K562 (cell line): ENCODE results near the gene IFT52. TPM values are rescaled to one million over a fixed set of nuclear protein-coding genes. Genes with fewer than 3 reads are reported as not detected.

Experiments
- ATAC-seq: fragments of 200-7000 bp; cut with Tn5 transposase; 3 replicates; pipeline ENCODE4 v1.9.1; 2020; ENCODE audit warnings: moderate library complexity
- BruUV-seq: library from RNA; stranded (reverse); fragments of 400-500 nt; replicated peaks from 2 replicates; lab custom pipeline; 2021; lab: Mats Ljungman, UMichigan
- CTCF ChIA-PET: fragments of 300-600 bp; formaldehyde crosslinking; extraction: SDS; loops from one replicate; lab custom pipeline; 2021; ENCODE audit warnings: low intra/inter-chr PET ratio; lab: Yijun Ruan, JAX
- POLR2A ChIA-PET: fragments of 300-600, 350-650 bp; sonication (Branson Sonifier 250); formaldehyde crosslinking; extraction: SDS; loops from one replicate; lab custom pipeline; 2021; ENCODE audit warnings: antibody characterized with exemption, inconsistent platforms; lab: Yijun Ruan, JAX
- DNase-seq, 4 experiments: peaks; one replicate each; pipeline versions ENCODE4 v3.0.0 to v3.0.0-alpha.2; 2011 to 2018; ENCODE audit warnings: low spot score in 3 of 4, mixed read lengths in 3 of 4; ENCODE audit errors: extremely low read depth in 1 of 4
- FAIRE-seq: peaks from 2 replicates; lab custom pipeline; 2011; peaks lifted over from hg19 to GRCh38; lab: Jason Lieb, UNC
- H2AFZ ChIP-seq: 2 replicates; pipeline ENCODE4 v1.6.0; 2011; ENCODE audit warnings: low read depth, low read length, control low read depth, inconsistent platforms
- H3K27ac ChIP-seq: fragments of 200-600 bp; 3 replicates; pipeline ENCODE4 v1.8.0; 2011; ENCODE audit warnings: low read depth, mild to moderate bottlenecking, control low read depth, inconsistent platforms, low read length, moderate library complexity, mixed read lengths; ENCODE audit errors: extremely low read depth
- H3K27me3 ChIP-seq, 2 experiments: fragments of 300-600 bp in 1 of 2; 2 replicates in 1 of 2; 3 replicates in 1 of 2; pipeline versions ENCODE4 v1.6.0 to v1.8.0; 2011; ENCODE audit warnings: inconsistent platforms in 2 of 2, low read length in 2 of 2, mild to moderate bottlenecking in 1 of 2, mixed read lengths in 1 of 2, moderate library complexity in 1 of 2; ENCODE audit not compliant: control insufficient read depth in 2 of 2, insufficient read depth in 2 of 2
- H3K36me3 ChIP-seq: fragments of 300-600 bp; 3 replicates; pipeline ENCODE4 v1.8.0; 2011; ENCODE audit warnings: mild to moderate bottlenecking, low read length, inconsistent platforms; ENCODE audit not compliant: control insufficient read depth, insufficient read depth
- H3K4me1 ChIP-seq, 2 experiments: fragments of 200-600 bp in 1 of 2; replicated peaks in 1 of 2; 2 replicates in 1 of 2; 3 replicates in 1 of 2; pipeline versions ENCODE4 v1.5.1 to v1.8.0; 2011; ENCODE audit warnings: inconsistent platforms in 2 of 2, low read length in 2 of 2, mild to moderate bottlenecking in 1 of 2, mixed read lengths in 1 of 2, moderate library complexity in 1 of 2; ENCODE audit not compliant: control insufficient read depth in 2 of 2, insufficient read depth in 2 of 2
- H3K4me2 ChIP-seq: 2 replicates; pipeline ENCODE4 v1.6.1; 2011; ENCODE audit warnings: low read length, control low read depth, inconsistent platforms, mixed read lengths; ENCODE audit not compliant: insufficient read depth
- H3K4me3 ChIP-seq: fragments of 200-600 bp; sonication (generic), shearing (Covaris generic); 2 replicates; pipeline ENCODE4 v1.5.1; 2016; ENCODE audit warnings: control low read depth, inconsistent platforms
- H3K79me2 ChIP-seq: fragments of 200-600 bp; 3 replicates; pipeline ENCODE4 v1.8.0; 2011; ENCODE audit warnings: low read length, inconsistent platforms; ENCODE audit not compliant: control insufficient read depth, insufficient read depth
- H3K9ac ChIP-seq, 2 experiments: 2 replicates each; pipeline versions ENCODE4 v1.6.0 to v1.6.1; 2011; ENCODE audit warnings: low read depth in 2 of 2, low read length in 2 of 2, control low read depth in 1 of 2, inconsistent platforms in 1 of 2, mild to moderate bottlenecking in 1 of 2, mixed read lengths in 1 of 2; ENCODE audit not compliant: insufficient read depth in 1 of 2
- H3K9me1 ChIP-seq: one replicate; pipeline ENCODE4 v1.6.0; 2011; ENCODE audit warnings: inconsistent platforms, mild to moderate bottlenecking, low read length, moderate library complexity; ENCODE audit not compliant: control insufficient read depth, insufficient read depth
- H3K9me3 ChIP-seq: replicated peaks from 2 replicates; pipeline ENCODE4 v1.5.1; 2011; ENCODE audit warnings: low read depth, low read length, inconsistent platforms; ENCODE audit not compliant: control insufficient read depth, insufficient read depth
- H4K20me1 ChIP-seq: replicated peaks from 2 replicates; pipeline ENCODE4 v1.6.1; 2011; ENCODE audit warnings: low read length, inconsistent platforms, mixed read lengths; ENCODE audit not compliant: control insufficient read depth, insufficient read depth
- ARNT ChIP-seq, 2 experiments: fragments of 450-650 bp; IDR thresholded peaks; 2 replicates each; pipeline ENCODE4 v1.6.1; 2016; ENCODE audit warnings: mild to moderate bottlenecking in 1 of 2
- CBFB ChIP-seq: sonication (generic); formaldehyde crosslinking; IDR thresholded peaks from 2 replicates; pipeline ENCODE4 v1.4.0; 2020; ENCODE audit warnings: mild to moderate bottlenecking, missing genetic modification reagents
- CHD2 ChIP-seq: IDR thresholded peaks from 2 replicates; pipeline ENCODE4 v1.6.1; 2011; ENCODE audit warnings: low read depth, low read length
- FOXM1 ChIP-seq, 2 experiments: fragments of 450-650 bp in 1 of 2; sonication (generic) in 1 of 2; formaldehyde crosslinking in 1 of 2; IDR thresholded peaks; 2 replicates each; pipeline versions ENCODE4 v1.6.1 to v1.9.0; 2017 to 2022; ENCODE audit warnings: low read depth in 2 of 2, mild to moderate bottlenecking in 2 of 2, missing genetic modification reagents in 1 of 2, moderate library complexity in 1 of 2
- MLX ChIP-seq, 2 experiments: fragments of 450-650 bp in 1 of 2; sonication (generic) in 1 of 2; formaldehyde crosslinking; conservative IDR thresholded peaks; 2 replicates each; pipeline versions ENCODE4 v1.4.0 to v1.8.1; 2020 to 2022; ENCODE audit warnings: mild to moderate bottlenecking in 1 of 2, missing genetic modification reagents in 1 of 2
- PYGO2 ChIP-seq: fragments of 450-650 bp; IDR thresholded peaks from 2 replicates; pipeline ENCODE4 v1.6.1; 2016; ENCODE audit warnings: mild to moderate bottlenecking, missing genetic modification characterization, moderate library complexity, missing compliant biosample characterization
- SUPT5H ChIP-seq: fragments of 450-650 bp; IDR thresholded peaks from 2 replicates; pipeline ENCODE4 v1.6.1; 2016
- USF1 ChIP-seq: sonication (generic); formaldehyde crosslinking; IDR thresholded peaks from 2 replicates; pipeline ENCODE4 v1.9.0; 2022; ENCODE audit warnings: mild to moderate bottlenecking, missing genetic modification reagents
- ZFP30 ChIP-seq: fragments of 250-450 bp; sonication (Bioruptor Pico); IDR thresholded peaks from 2 replicates; pipeline ENCODE4 v1.8.0; 2022; ENCODE audit warnings: moderate library complexity, mild to moderate bottlenecking, inconsistent platforms, borderline replicate concordance
- ZNF280B ChIP-seq: fragments of 250-450 bp; sonication (Bioruptor Pico); IDR thresholded peaks from 2 replicates; pipeline ENCODE4 v1.5.1; 2021; ENCODE audit warnings: mild to moderate bottlenecking
- WGBS: fragments of 100-300 bp; shearing (Covaris generic); methylation state at CpG from one replicate; pipeline ENCODE4 v1.1.6; 2016; ENCODE audit warnings: low coverage, mixed read lengths; ENCODE audit not compliant: insufficient coverage; ENCODE audit errors: missing lambda C conversion rate; 5-methylcytosine and 5-hydroxymethylcytosine counted together
- in situ Hi-C: fragments of 300-500 bp; cut with MboI; formaldehyde crosslinking; loops from 4 replicates; pipeline ENCODE4 v1.15.0; 2018; ENCODE audit warnings: inconsistent platforms, mixed read lengths
- intact Hi-C: fragments of 100-400 bp; cut with micrococcal nuclease; formaldehyde crosslinking; loops from 2 replicates; pipeline ENCODE4 v1.14.2; 2022
- polyA plus RNA-seq, 8 experiments: library from polyadenylated mRNA; depleted of rRNA in 4 of 8; stranded (reverse) in 5 of 8; unstranded in 3 of 8; fragments of >200 nt; fragmentation: Nextera tagmentation in 2 of 8; fragmentation: Illumina TruSeq in 1 of 8; extraction: Ambion mirVana in 2 of 8; extraction: Trizol in 1 of 8; gene quantifications; 2 replicates each; pipeline versions ENCODE4 v1.2.1 to v1.2.3, GENCODE V29; 2011 to 2014; ENCODE audit warnings: inconsistent platforms in 1 of 8, missing spikeins in 1 of 8
- total RNA-seq, 7 experiments: library from RNA; depleted of rRNA in 6 of 7; stranded (reverse); fragments of >200 nt in 6 of 7; fragmentation: Illumina TruSeq in 2 of 7; extraction: Trizol in 2 of 7; gene quantifications; 2 replicates each; pipeline versions ENCODE4 v1.2.1 to v1.2.3, GENCODE V29; 2011 to 2021; ENCODE audit warnings: low replicate concordance in 1 of 7

The IFT52 gene
- total and polyA plus RNA-seq, 9 of the 15 experiments (the other 6 are each of a cell fraction or from before 2014, with no cell fraction given): 11.0 to 31.4 (median 20.4) TPM

GRCh38 chr20:43550456-43550855, 40.3 kb upstream of the IFT52 start:
- no peaks in the 10 kb centered on the region for H3K27me3 ChIP-seq
- 86% methylated on average over 2 of the region's 2 CpGs for WGBS
- POLR2A ChIA-PET: interaction anchor here (0.6 to 0.9 kb wide), 2 partner anchors 8 to 22 kb away, joined by 3 read pairs; partner anchors contain the start of gene SGK2
- H3K4me2 ChIP-seq: no peak overlapping the region
- no peaks in the 10 kb centered on the region; the same call in 2 of the 3 replicates for H3K36me3 ChIP-seq
- H2AFZ ChIP-seq: no peak overlapping the region
- FAIRE-seq (no peak), DNase-seq (no peak), ATAC-seq (no peak)
- no peaks in the 10 kb centered on the region for H4K20me1 ChIP-seq
- no peak overlapping the region for H3K4me3 ChIP-seq
- CTCF ChIA-PET: no interaction called here
- no peaks in the 10 kb centered on the region for H3K9me1 ChIP-seq
- intact Hi-C loops: no loop called here
- no peaks in the 10 kb centered on the region for H3K79me2 ChIP-seq
- no peak for TF ChIP-seq MLX (CRISPR knock-in tag; conservative IDR thresholded peaks at IDR 0.05)
- TF ChIP-seq CHD2: no peak
- no peak for TF ChIP-seq CBFB (CRISPR knock-in tag)
- no peak for TF ChIP-seq ZNF280B (CRISPR knock-in tag)
- no peak for TF ChIP-seq FOXM1 (IDR thresholded peaks at IDR 0.05; ENCODE audit: low read depth)
- TF ChIP-seq FOXM1 (CRISPR knock-in tag; IDR thresholded peaks at IDR 0.05; ENCODE audit: low read depth): no peak
- no peak for TF ChIP-seq ARNT (IDR thresholded peaks at IDR 0.05)
- TF ChIP-seq PYGO2: no peak
- TF ChIP-seq USF1 (CRISPR knock-in tag): no peak
- no peak for TF ChIP-seq SUPT5H
- no peak for TF ChIP-seq ZFP30 (CRISPR knock-in tag)
- no TSS peak for BruUV-seq
- in situ Hi-C loops: no loop called here
- no peak overlapping the region for H3K27ac ChIP-seq
- H3K9ac ChIP-seq: no peak overlapping the region
- no peaks in the 10 kb centered on the region for H3K9me3 ChIP-seq
- peaks cover 7 to 14% of the 10 kb centered on the region in 2 experiments; a peak in 3 of 5 replicates for H3K4me1 ChIP-seq
